GM21825 (cell line): Measurements from ENCODE around the gene OPCML.

Experiments used
- ATAC-seq: cut with Tn5 transposase; IDR thresholded peaks from one replicate; pipeline ENCODE4 v1.9.1; 2021; ENCODE audit warnings: mild to moderate bottlenecking, moderate library complexity; ENCODE audit not compliant: unreplicated experiment

Gene OPCML

GRCh38 chr11:133504906-133505305 is 27.4 kb downstream of the OPCML start:
- ATAC-seq = no peak

GRCh38 chr11:133503776-133504175 is 28.5 kb downstream of the OPCML start:
- no peak for ATAC-seq

GRCh38 chr11:133503236-133503635 is 29.1 kb downstream of the OPCML start:
- no peak for ATAC-seq

GRCh38 chr11:133501643-133502539 is 30.4 kb downstream of the OPCML start:
- ATAC-seq = no peak

- no peak for ATAC-seq
Observed at GRCh38 chr11:133500936-133501335, 31.4 kb downstream of the OPCML start.

GRCh38 chr11:133500435-133500834 is 31.9 kb downstream of the OPCML start:
- ATAC-seq = no peak

- ATAC-seq = no peak
Observed at GRCh38 chr11:133498969-133499368, 33.3 kb downstream of the OPCML start.

- ATAC-seq = no peak
Observed at GRCh38 chr11:133497477-133498140, 34.7 kb downstream of the OPCML start.

- no peak for ATAC-seq
Observed at GRCh38 chr11:133492895-133493294, 39.4 kb downstream of the OPCML start.

- ATAC-seq = no peak
Observed at GRCh38 chr11:133491680-133492383, 40.5 kb downstream of the OPCML start.

- ATAC-seq = no peak
Observed at GRCh38 chr11:133480722-133481121, 51.6 kb downstream of the OPCML start.

- ATAC-seq = no peak
Observed at GRCh38 chr11:133479209-133479608, 53.1 kb downstream of the OPCML start.

GRCh38 chr11:133477251-133477625 is 55.1 kb downstream of the OPCML start:
- ATAC-seq = no peak

GRCh38 chr11:133476570-133477250 is 55.6 kb downstream of the OPCML start:
- ATAC-seq = no peak

- ATAC-seq = no peak
Observed at GRCh38 chr11:133474461-133474860, 57.8 kb downstream of the OPCML start.

- no peak for ATAC-seq
Observed at GRCh38 chr11:133467686-133468085, 64.6 kb downstream of the OPCML start.

GRCh38 chr11:133443206-133443747 is 89.0 kb downstream of the OPCML start:
- ATAC-seq = no peak

- no peak for ATAC-seq
Observed at GRCh38 chr11:133441964-133442660, 90.2 kb downstream of the OPCML start.

- ATAC-seq = no peak
Observed at GRCh38 chr11:133425992-133426391, 106.3 kb downstream of the OPCML start.

- no peak for ATAC-seq
Observed at GRCh38 chr11:133425245-133425644, 107.1 kb downstream of the OPCML start.
